Measurements from ENCODE around the gene CUZD1. TPM values are rescaled to one million over a fixed set of nuclear protein-coding genes. Genes with fewer than 3 reads are reported as not detected.

CUZD1 gene
- total and polyA plus RNA-seq, 9 of the 15 experiments (the other 6 are each of a cell fraction or from before 2014, with no cell fraction given), result 0.51 to 1.7 (median 1.1) TPM

DNA sequence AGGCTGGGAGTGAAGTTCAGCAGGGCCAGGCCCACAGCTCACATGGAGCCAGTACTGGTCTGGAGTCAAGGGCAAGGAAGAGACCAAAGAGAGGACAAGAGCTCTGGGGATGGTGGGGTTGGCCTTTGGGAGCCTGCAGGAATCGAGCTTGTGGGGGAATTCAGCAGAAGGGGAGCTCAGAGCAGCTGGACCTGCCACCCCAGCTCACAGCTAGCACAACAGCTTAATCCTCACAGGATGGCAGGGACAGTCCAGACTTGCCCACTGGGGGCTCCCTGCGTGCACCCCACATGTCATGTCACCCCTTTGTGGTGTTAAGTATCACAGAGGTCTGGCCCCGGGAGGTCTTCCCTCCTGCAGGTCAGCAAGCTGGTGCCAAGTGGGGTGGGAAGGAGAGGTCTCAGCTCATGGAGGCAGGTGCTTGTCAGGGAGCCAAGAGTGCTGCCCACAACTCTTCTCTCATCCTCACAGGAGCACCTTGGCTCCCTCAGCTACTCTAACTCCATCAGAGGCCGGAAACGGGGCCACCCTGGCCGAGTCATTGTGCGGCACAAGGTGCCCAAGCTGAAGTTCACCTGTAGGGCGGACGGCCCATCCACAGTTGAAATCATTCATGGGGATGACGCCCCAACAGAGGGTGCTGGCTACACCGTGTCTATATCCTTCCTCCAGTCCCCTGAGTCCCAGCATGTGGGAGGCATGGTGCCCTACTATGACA lies 22.5 kb downstream of the CUZD1 start (continued):
- TF ChIP-seq, protein P1, sequence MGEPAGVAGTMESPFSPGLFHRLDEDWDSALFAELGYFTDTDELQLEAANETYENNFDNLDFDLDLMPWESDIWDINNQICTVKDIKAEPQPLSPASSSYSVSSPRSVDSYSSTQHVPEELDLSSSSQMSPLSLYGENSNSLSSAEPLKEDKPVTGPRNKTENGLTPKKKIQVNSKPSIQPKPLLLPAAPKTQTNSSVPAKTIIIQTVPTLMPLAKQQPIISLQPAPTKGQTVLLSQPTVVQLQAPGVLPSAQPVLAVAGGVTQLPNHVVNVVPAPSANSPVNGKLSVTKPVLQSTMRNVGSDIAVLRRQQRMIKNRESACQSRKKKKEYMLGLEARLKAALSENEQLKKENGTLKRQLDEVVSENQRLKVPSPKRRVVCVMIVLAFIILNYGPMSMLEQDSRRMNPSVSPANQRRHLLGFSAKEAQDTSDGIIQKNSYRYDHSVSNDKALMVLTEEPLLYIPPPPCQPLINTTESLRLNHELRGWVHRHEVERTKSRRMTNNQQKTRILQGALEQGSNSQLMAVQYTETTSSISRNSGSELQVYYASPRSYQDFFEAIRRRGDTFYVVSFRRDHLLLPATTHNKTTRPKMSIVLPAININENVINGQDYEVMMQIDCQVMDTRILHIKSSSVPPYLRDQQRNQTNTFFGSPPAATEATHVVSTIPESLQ (CRISPR knock-in tag; IDR thresholded peaks at IDR 0.05), result no peak
- TF ChIP-seq PURB (CRISPR knock-in tag; IDR thresholded peaks at IDR 0.05; ENCODE audit: low read depth) (no peak), CCNT2 (IDR thresholded peaks at IDR 0.05; ENCODE audit: borderline replicate concordance, extremely low read depth, insufficient read length, low read depth, low read length) (no peak), ZNF121 (CRISPR knock-in tag; conservative IDR thresholded peaks at IDR 0.05) (no peak), ZNF311 (CRISPR knock-in tag; IDR thresholded peaks at IDR 0.05) (no peak), MEF2D (tag; conservative IDR thresholded peaks at IDR 0.05; ENCODE audit: low read depth) (no peak), TAF7 (tag; IDR thresholded peaks at IDR 0.05) (no peak), MTA3 (IDR thresholded peaks at IDR 0.05; ENCODE audit: borderline replicate concordance) (no peak)

DNA sequence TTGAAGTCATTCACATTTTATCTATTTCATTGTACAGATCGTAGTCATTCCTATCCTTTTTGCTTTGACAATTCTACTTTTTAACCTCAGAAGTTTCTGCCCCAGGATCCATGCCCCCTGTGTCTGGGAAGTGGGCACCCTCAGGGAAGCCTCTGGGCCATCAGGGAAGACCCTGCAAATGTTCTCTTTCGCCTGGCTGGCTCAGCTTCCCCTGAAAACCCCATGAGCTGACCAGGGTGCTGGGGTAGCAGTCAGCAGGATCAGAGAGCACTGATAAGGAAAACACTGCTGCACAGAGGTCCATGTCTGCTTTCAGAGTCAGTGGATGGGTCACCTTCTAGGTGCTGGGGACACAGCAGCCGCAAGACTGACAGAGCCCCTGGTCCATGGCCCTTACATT lies 23.8 kb downstream of the CUZD1 start:
- no TSS peak for BruUV-seq (replicated peaks)
- intact Hi-C loops (cut with micrococcal nuclease), result no loop called here

More for the DNA sequence above, 23.8 kb downstream of the CUZD1 start:
- ChIA-PET POLR2A (interaction anchor here (1.3 kb wide), 1 partner anchor 19 kb away, joined by 3 read pairs; no protein-coding TSS in a partner anchor), CTCF (ENCODE audit: low intra/inter-chr PET ratio) (no interaction called here)
- TF ChIP-seq, protein P2, sequence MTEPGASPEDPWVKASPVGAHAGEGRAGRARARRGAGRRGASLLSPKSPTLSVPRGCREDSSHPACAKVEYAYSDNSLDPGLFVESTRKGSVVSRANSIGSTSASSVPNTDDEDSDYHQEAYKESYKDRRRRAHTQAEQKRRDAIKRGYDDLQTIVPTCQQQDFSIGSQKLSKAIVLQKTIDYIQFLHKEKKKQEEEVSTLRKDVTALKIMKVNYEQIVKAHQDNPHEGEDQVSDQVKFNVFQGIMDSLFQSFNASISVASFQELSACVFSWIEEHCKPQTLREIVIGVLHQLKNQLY (CRISPR knock-in tag; conservative IDR thresholded peaks at IDR 0.05), result no peak
- no peak for TF ChIP-seq PPARD (CRISPR knock-in tag; IDR thresholded peaks at IDR 0.05)
- no peak for TF ChIP-seq CBX5 (IDR thresholded peaks at IDR 0.05; ENCODE audit: borderline replicate concordance, low read depth)
- Histone ChIP-seq H3K27ac (ENCODE audit: extremely low read depth, low read depth, low read length) (no peak overlapping the region), H3K9ac (ENCODE audit: insufficient read depth in 1 of 2, low read depth in 2 of 2, low read length in 2 of 2) (no peak overlapping the region), H3K79me2 (ENCODE audit: control insufficient read depth, insufficient read depth, low read length) (no peaks in the 10 kb centered on the region), H3K36me3 (ENCODE audit: control insufficient read depth, insufficient read depth, low read length) (no peaks in the 10 kb centered on the region), H3K27me3 (ENCODE audit: control insufficient read depth in 2 of 2, insufficient read depth in 2 of 2, low read length in 2 of 2) (peaks cover 0 to 24% of the 10 kb centered on the region in 2 experiments; a peak in 3 of 5 replicates), H3K4me3 (no peak overlapping the region), H2AFZ (ENCODE audit: low read depth, low read length) (no peak overlapping the region), H3K9me3 (replicated peaks; ENCODE audit: control insufficient read depth, insufficient read depth, low read depth, low read length) (no peaks in the 10 kb centered on the region), H3K9me1 (ENCODE audit: control insufficient read depth, insufficient read depth, low read length) (no peaks in the 10 kb centered on the region), H3K4me2 (ENCODE audit: insufficient read depth, low read length) (no peak overlapping the region), H3K4me1 (replicated peaks in 1 of 2; ENCODE audit: control insufficient read depth in 2 of 2, insufficient read depth in 2 of 2, low read length in 2 of 2) (peaks cover 0 to 5% of the 10 kb centered on the region in 2 experiments; a peak in 2 of 5 replicates), H4K20me1 (replicated peaks; ENCODE audit: control insufficient read depth, insufficient read depth, low read length) (no peaks in the 10 kb centered on the region)
- no peak for FAIRE-seq
- WGBS (ENCODE audit: insufficient coverage, low coverage, missing lambda C conversion rate), result 0% methylated on average over 1 of the region's 3 CpGs
- no peak for ATAC-seq
- in situ Hi-C loops (cut with MboI), result no loop called here
- DNase-seq (ENCODE audit: extremely low read depth in 1 of 4, low spot score in 3 of 4), result no peak
